DND-41 (cell line): ENCODE measurements around the gene ARHGEF4.
A peak's percentile ranks its signal among the peaks of the same experiment; 100 is the strongest.

Source experiments
- ATAC-seq: fragments of 200-7000 bp; cut with Tn5 transposase; 3 replicates; pipeline ENCODE4 v1.9.1; 2021; ENCODE audit warnings: low read depth; ENCODE audit not compliant: insufficient read depth
- DNase-seq: peaks from one replicate; pipeline ENCODE4 v3.0.0-alpha.2; 2020
- H2AFZ ChIP-seq: 2 replicates; pipeline ENCODE4 v1.6.0; 2012; ENCODE audit warnings: low read depth, low read length
- H3K27ac ChIP-seq: 2 replicates; pipeline ENCODE4 v1.5.1; 2012; ENCODE audit warnings: low read length, inconsistent platforms
- H3K27me3 ChIP-seq: fragments of 200-600 bp; sonication (generic); 2 replicates; pipeline ENCODE4 v1.6.0; 2012; ENCODE audit warnings: low read length, mild to moderate bottlenecking, inconsistent platforms; ENCODE audit not compliant: insufficient read depth, poor library complexity
- H3K36me3 ChIP-seq: 2 replicates; pipeline ENCODE4 v1.5.1; 2012; ENCODE audit warnings: low read length, inconsistent platforms; ENCODE audit not compliant: insufficient read depth
- H3K4me1 ChIP-seq: 2 replicates; pipeline ENCODE4 v1.5.1; 2012; ENCODE audit warnings: mild to moderate bottlenecking, low read length; ENCODE audit not compliant: insufficient read depth
- H3K4me2 ChIP-seq: 2 replicates; pipeline ENCODE4 v1.6.0; 2012; ENCODE audit warnings: mild to moderate bottlenecking, moderate library complexity, low read length, inconsistent platforms; ENCODE audit not compliant: insufficient read depth
- H3K4me3 ChIP-seq, 2 experiments: fragments of 200-600 bp in 1 of 2; shearing (Covaris generic) in 1 of 2; 2 replicates each; pipeline ENCODE4 v1.5.1; 2012 to 2016; ENCODE audit warnings: inconsistent platforms in 2 of 2, low read length in 2 of 2, mild to moderate bottlenecking in 2 of 2, low read depth in 1 of 2, moderate library complexity in 1 of 2
- H3K79me2 ChIP-seq: 2 replicates; pipeline ENCODE4 v1.6.0; 2012; ENCODE audit warnings: low read length, inconsistent platforms; ENCODE audit not compliant: insufficient read depth
- H3K9ac ChIP-seq: 2 replicates; pipeline ENCODE4 v1.6.0; 2012; ENCODE audit warnings: low read depth, mild to moderate bottlenecking, inconsistent platforms, low read length, moderate library complexity
- H3K9me3 ChIP-seq: 2 replicates; pipeline ENCODE4 v1.5.1; 2012; ENCODE audit warnings: low read length, moderate library complexity, mild to moderate bottlenecking, inconsistent platforms; ENCODE audit not compliant: insufficient read depth, severe bottlenecking
- H4K20me1 ChIP-seq: 2 replicates; pipeline ENCODE4 v1.6.0; 2012; ENCODE audit warnings: low read length; ENCODE audit not compliant: insufficient read depth
- EZH2 ChIP-seq: IDR thresholded peaks from 3 replicates; pipeline ENCODE4 v1.6.1; 2012; ENCODE audit warnings: borderline replicate concordance, low read depth, mild to moderate bottlenecking, moderate library complexity, low read length, inconsistent platforms; ENCODE audit not compliant: severe bottlenecking
- TF ChIP-seq, protein P1 (sequence below): IDR thresholded peaks from 2 replicates; pipeline ENCODE4 v1.5.1; 2012; ENCODE audit warnings: borderline replicate concordance, low read length, moderate library complexity, mild to moderate bottlenecking; ENCODE audit not compliant: poor library complexity, severe bottlenecking; ENCODE audit errors: extremely low read depth

ARHGEF4 gene

DNA sequence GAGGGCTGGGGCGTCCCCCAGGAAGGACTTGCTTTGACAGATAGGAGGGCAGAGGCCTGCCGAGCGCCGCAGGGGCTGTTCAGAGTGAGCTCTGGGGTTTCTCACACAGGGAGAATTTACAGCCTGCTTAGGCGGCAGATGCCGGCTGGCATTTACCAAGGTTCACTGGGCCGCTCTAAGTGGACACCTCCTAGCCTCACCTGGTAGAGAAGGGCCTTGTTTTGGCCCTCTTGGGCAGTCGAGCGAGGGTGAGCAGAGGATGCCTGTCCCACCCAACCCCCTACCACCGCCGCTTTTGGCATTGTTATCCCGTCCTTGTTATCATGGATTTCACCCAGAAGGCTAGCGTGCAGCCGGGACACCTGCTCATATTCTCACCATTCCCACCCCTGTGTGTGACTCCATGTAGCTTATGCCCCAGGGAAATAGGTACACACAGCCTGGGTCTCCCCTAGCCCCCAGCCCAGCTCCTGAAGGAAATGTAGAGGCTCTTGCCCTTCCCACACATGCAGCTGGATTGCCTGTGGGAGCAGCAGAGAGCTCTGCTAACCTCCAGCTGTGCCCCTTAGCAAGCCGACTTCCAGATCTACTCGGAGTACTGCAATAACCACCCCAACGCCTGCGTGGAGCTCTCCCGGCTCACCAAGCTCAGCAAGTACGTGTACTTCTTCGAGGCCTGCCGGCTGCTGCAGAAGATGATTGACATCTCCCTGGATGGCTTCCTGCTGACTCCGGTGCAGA, 204.1 kb downstream of the ARHGEF4 start:
- peaks cover 14% of the 10 kb centered on the region; the same call in 1 of the 2 replicates for H4K20me1 ChIP-seq
- TF ChIP-seq, protein P1, sequence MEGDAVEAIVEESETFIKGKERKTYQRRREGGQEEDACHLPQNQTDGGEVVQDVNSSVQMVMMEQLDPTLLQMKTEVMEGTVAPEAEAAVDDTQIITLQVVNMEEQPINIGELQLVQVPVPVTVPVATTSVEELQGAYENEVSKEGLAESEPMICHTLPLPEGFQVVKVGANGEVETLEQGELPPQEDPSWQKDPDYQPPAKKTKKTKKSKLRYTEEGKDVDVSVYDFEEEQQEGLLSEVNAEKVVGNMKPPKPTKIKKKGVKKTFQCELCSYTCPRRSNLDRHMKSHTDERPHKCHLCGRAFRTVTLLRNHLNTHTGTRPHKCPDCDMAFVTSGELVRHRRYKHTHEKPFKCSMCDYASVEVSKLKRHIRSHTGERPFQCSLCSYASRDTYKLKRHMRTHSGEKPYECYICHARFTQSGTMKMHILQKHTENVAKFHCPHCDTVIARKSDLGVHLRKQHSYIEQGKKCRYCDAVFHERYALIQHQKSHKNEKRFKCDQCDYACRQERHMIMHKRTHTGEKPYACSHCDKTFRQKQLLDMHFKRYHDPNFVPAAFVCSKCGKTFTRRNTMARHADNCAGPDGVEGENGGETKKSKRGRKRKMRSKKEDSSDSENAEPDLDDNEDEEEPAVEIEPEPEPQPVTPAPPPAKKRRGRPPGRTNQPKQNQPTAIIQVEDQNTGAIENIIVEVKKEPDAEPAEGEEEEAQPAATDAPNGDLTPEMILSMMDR: no peak
- no peak for TF ChIP-seq EZH2
- H3K4me1 ChIP-seq: peaks cover 27% of the 10 kb centered on the region
- no peak overlapping the region for H3K4me3 ChIP-seq
- H2AFZ ChIP-seq: no peak overlapping the region
- H3K4me2 ChIP-seq: no peak overlapping the region
- H3K79me2 ChIP-seq: no peaks in the 10 kb centered on the region
- H3K36me3 ChIP-seq: no peaks in the 10 kb centered on the region
- peak overlapping the region; percentile 51 for H3K27ac ChIP-seq
- no peaks in the 10 kb centered on the region for H3K27me3 ChIP-seq
- DNase-seq (peak; percentile 74), ATAC-seq (peak; percentile 74)
- H3K9ac ChIP-seq: peak overlapping the region; percentile 32; the same call in 1 of the 2 replicates
- no peaks in the 10 kb centered on the region for H3K9me3 ChIP-seq

DNA sequence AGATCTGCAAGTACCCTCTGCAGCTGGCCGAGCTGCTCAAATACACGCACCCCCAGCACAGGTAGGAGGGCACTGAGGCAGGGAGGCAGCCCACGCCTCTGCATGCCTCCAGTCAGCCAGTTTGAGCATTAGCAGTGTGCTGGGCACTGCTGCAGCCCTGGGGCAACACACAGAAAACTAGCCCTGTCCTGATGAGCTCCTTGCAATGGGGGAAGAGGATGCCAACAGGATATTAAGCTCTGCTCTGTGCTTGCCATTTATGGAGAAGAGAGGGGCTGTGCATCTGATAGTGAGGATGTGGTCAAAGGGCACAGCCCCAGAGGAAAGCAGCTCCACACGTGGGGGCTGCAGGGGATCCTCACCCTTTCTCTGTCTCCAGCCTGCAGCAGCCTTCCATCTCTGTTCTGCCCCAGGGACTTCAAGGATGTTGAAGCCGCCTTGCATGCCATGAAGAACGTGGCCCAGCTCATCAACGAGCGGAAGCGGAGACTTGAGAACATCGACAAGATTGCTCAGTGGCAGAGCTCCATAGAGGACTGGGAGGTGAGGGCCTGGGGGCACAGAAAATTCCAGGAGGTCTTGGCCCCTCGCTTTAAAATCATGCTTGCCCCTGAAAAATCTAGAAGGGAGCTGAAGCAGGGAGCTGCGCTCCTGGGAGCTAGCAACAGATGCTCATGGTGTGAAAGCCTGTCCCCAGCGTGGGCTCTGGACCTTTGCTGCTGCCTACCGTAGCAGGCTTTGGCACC, 204.9 kb downstream of the ARHGEF4 start:
- 0 out of 2 replicates have a peak, but pooled peaks cover 3% of the 10 kb centered on the region for H3K36me3 ChIP-seq
- DNase-seq (peak; percentile 67), ATAC-seq (peak; percentile 81)
- H3K4me3 ChIP-seq: no peak overlapping the region
- H3K79me2 ChIP-seq: no peaks in the 10 kb centered on the region
- TF ChIP-seq EZH2: no peak
- TF ChIP-seq, protein P1: no peak
- H3K4me1 ChIP-seq: peaks cover 27% of the 10 kb centered on the region
- H2AFZ ChIP-seq: no peak overlapping the region
- peak overlapping the region; percentile 32 for H3K9ac ChIP-seq
- peak overlapping the region; percentile 51 for H3K27ac ChIP-seq
- H4K20me1 ChIP-seq: peaks cover 15% of the 10 kb centered on the region; the same call in 1 of the 2 replicates
- H3K4me2 ChIP-seq: no peak overlapping the region
- H3K27me3 ChIP-seq: no peaks in the 10 kb centered on the region
- H3K9me3 ChIP-seq: no peaks in the 10 kb centered on the region

DNA sequence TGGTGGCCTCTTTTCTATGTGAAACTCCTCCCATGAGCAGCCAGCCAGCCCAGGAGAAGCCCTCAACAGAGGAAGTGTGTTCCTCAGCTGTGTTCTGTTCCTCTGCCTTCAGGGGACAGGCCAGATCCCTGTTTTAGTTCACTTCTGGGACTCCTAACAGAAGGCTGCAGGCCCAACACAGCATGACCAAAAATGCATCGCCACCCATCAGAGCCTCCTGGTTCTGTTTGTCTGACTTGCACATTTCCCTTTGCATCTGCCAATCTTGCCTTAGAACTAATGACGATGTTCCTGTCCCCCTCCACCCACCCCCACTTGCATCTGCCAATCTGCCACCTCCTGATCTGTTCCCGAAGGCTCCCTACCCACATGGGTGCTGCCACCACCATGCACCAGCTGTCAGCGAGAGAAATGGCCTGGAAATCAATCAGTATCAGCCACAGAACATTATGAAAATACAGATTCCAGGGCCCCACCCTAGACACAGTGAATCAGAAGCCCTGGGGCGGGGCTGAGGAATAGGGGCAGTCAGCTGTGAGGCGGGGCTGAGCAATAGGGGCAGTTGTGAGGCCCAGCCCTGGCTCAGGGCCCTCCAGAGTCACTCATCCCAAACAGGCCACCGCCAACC, 205.5 kb downstream of the ARHGEF4 start:
- Histone ChIP-seq H3K9me3 (no peaks in the 10 kb centered on the region), H3K4me1 (peaks cover 27% of the 10 kb centered on the region), H3K4me3 (no peak overlapping the region), H3K79me2 (no peaks in the 10 kb centered on the region), H4K20me1 (peaks cover 21% of the 10 kb centered on the region; the same call in 1 of the 2 replicates), H3K36me3 (peaks cover 6% of the 10 kb centered on the region; the same call in 1 of the 2 replicates), H3K9ac (peak overlapping the region; percentile 32; the same call in 1 of the 2 replicates), H2AFZ (no peak overlapping the region), H3K27ac (no peak overlapping the region), H3K4me2 (no peak overlapping the region), H3K27me3 (no peaks in the 10 kb centered on the region)
- ATAC-seq: peak; percentile 47
- peak; percentile 49 for DNase-seq
- no peak for TF ChIP-seq EZH2
- TF ChIP-seq, protein P1: no peak
